SIG-M5 treated with dmso at 0.1 percent for 504 hours (cell line): ENCODE data around the gene GPLD1.
"Not testable (repeated sequence)": the region's sequence is repeated elsewhere in the genome, so short reads cannot be mapped to it uniquely, and the experiment has no call there.

ENCODE experiments used
- DNase-seq: peaks from one replicate; lab custom pipeline; 2025; ENCODE audit not compliant: unreplicated experiment; lab: John Stamatoyannopoulos, UW

Gene GPLD1

DNA sequence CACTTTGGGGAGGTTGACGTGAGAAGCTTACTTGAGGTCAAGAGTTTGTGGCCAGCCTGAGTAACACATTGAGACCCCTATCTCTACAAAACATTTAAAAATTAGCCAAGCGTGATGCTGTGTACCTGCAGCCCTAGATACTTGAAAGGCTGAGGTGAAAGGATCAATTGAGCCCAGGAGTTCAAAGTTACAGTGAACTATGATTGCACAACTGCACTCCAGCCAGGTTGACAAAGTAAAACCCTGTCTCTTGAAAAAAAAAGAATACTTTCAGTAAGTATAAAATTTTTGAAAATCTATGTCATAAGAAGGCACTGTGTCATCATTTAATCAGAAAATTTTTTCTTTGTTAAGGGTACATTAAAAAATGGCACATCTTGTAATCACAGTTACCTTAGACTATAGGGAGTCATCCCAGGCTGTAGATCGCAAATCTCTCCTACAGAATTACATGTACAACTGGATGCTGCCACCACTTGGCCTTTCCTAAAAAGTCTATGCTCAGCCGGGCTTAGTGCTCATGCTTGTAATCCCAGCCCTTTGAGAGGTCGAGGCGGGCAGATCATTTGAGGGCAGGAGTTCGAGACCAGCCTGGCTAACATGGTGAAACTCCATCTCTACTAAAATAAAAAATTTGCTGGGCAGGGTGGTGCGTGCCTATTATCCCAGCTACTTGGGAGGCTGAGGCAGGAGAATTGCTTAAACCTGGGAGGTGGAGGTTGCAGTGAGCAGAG is 103.7 kb downstream of the GPLD1 start:
- no peak for DNase-seq

DNA sequence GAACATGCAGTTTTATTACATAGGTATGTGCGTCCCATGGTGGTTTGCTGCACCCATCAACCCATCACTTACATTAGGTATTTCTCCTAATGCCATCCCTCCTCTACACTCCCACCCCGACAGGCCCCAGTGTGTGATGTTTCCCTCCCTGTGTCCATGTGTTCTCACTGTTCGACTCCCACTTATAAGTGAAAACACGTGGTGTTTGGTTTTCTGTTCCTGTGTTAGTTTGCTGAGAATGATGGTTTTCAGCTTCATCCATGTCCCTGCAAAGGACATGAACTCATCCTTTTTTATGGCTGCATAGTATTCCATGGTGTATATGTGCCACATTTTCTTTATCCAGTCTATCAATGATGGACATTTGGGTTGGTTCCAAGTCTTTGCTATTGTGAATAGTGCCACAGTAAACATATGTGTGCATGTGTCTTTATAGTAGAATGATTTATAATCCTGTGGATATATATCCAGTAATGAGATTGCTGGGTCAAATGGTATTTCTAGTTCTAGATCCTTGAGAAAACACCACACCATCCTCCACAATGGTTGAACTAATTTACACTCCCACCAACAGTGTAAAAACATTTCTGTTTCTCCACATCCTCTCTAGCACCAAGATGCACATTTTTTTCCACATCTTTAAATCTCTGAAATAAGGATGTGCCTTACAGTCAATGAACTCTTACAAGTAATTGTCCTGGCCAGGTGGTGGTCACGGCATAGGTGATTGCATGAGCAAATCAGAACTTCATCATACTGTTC is 104.8 kb downstream of the GPLD1 start:
- not testable (repeated sequence) for DNase-seq

DNA sequence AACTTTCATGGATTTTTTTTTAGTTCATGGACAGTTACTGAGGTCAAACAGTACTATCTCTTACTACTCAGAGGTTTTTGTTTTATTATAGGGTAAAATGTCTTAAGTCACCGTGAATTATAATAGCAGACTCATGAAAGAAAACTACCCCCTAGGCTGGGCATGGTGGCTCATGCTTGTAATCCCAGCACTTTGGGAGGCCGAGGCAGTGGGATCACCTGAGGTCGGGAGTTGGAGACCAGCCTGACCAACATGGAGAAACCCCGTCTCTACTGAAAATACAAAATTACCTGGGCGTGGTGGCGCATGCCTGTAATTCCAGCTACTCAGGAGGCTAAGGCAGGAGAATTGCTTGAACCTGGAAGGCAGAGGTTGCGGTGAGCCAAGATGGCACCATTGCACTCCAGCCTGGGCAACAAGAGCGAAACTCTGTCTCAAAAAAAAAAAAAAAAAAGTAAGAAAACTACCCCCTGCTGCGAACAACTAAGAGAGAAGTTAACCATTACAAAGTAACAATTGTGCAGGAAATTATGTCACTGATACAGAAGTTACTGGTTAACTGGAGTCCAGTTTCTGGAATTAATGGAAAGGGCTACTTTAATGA is 106.4 kb downstream of the GPLD1 start:
- not testable (repeated sequence) for DNase-seq

DNA sequence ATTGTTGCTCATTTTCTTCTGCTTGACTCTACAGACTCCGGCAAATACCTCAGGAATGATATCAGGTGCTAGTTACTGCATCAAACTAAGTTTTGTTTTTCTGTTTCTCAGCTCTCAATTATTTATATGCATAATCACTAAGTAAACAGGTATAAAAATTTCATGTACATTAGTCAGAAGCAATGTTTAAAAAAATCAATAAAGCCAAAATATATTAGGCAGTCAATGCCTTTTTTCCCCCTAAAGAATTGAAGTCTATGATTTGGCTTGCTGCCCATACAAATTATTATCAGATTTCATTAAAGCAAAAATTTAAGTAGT is 107.2 kb downstream of the GPLD1 start:
- no peak for DNase-seq

DNA sequence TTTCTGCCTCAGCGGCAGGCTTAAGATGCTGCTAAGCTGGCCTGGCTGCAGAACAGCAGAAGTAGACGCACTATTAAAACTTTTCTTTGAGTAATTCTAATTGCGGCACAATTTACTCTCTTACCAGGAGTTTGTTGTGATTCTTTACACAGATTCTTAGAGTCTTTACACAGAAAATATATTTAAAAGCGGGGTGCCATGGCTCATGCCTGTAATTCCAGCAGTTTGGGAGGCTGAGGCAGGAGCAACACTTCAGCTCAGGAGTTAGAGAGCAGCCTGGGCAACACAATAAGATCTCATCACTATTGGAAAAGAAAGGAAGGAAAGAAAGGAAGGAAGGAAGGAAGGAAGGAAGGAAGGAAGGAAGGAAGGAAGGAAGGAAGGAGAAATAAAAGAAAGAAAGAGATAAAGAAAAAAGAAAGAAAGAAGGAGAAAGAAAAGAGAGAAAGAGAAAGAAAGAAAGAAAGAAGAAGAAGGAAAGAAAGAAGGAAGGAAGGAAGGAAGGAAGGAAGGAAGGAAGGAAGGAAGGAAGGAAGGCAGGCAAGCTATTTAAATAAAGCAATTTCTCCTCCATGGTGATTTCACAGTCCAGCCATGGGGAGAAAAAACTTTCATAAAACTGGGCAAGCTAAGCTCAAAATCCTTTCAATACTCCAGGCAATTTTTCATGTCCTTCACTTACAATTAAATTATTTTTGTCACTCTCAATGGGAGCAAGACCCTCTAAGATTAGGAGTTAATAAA is 107.7 kb downstream of the GPLD1 start:
- no peak for DNase-seq

DNA sequence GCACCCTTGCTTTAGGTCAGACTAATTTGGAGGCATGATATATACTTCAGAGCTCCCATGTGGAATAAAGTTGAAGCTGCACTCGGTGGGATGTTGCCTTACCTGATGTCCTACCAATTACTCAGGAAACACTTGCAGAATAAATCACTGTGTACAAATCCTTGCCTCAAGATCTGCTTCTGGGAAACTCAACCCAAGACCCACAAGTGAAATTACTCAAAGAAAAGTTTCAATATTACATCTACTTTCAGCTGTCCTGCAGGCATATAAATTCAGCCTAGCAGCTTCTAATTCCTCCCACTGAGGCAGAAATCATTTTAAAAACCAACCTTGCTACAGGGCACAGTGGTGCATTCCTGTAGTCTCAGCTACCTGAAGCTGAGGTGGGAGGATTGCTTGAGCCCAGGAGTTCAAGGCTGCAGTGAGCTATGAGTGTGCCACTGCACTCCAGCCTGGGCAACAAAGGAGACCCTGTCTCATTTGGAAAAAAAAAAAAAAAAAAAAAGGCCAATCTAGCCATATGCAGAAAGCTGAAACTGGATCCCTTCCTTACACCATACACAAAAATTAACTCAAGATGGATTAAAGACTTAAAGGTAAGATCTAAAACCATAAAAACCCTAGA is 110.8 kb downstream of the GPLD1 start:
- no peak for DNase-seq
